NCI-H1417 treated with DMSO at 0.1 percent for 48 hours (cell line): Measurements from ENCODE around the gene E2F3.

Experiments
- DNase-seq: peaks from one replicate; lab custom pipeline; 2025; lab: John Stamatoyannopoulos, UW

Gene E2F3

DNA sequence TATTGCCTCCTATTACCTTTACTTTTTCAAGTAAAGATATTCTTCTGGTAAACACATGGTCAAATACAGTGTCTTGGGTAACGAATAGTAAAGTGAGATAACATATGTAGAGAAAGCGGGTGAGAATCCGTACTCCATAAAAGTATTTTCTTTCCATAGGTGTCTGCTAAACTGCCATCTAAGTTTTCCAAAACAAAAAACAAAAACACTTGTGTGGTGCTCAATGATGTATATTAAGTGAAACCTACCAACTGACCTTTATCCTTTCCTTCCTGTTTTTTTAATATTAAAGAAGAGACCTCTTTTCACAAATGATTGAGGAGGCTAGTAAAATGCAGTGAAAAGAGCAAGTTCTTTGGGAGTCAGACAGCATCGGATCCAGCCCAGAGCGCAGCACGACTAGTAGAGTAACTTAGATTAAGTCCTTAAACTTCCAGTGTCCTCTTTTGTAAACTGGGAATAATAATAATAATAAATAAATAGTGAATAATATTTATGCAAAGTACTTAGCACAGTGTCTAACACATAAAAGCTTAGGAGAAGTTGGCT is 132.1 kb downstream of the E2F3 start:
- no peak for DNase-seq

DNA sequence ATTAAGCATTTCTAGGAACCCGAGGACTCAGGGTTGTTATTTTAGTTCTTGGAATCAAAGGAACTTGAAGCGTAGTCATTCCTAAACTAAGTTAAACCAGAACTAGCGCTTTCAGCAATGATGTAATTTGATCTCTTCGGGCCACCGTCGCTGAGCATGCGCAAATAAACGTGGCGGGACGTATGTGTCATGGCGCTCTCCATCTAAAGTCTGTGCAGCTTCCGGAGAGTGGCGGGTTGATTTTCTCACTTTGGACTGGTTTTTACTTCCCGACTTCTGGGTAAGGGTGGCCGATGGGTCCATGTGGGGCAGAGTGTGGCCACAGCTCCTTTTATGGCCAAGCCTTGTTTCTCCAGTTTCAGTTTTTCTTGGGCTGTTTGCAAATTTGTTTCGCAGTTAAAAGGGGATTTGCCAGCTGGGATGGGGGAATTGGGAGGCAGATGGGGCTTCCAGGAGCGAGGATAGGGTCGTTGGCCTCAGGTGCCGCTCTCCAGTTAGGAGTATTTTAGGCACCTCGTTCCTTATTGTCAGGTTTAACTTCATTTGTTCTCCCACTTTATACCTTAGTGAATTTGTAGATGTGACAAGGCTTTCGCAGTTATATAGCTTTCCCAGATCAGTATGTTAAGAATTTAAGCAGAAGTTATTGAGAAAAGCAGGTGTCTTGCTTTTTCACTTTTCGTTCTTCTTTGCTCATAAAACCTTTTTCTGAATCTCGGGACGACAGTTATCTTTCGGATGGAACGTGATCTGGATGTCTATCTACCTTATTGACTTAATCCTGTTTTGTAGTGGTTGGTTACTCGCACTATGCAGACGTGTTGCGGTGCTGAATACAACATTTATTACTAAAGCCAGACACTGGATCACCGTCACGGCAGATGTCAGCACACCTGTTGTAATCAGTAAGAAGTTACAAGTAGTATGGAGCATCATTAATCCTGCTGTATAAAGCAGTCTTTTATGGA is 132.9 kb downstream of the E2F3 start, which contains the start of gene CDKAL1:
Gene CDKAL1 (plus strand): TSS at position 163 of the 968 bp plus-strand sequence. CDS start 11,894 bp downstream, outside the sequence.
- DNase-seq: peak; percentile 60

DNA sequence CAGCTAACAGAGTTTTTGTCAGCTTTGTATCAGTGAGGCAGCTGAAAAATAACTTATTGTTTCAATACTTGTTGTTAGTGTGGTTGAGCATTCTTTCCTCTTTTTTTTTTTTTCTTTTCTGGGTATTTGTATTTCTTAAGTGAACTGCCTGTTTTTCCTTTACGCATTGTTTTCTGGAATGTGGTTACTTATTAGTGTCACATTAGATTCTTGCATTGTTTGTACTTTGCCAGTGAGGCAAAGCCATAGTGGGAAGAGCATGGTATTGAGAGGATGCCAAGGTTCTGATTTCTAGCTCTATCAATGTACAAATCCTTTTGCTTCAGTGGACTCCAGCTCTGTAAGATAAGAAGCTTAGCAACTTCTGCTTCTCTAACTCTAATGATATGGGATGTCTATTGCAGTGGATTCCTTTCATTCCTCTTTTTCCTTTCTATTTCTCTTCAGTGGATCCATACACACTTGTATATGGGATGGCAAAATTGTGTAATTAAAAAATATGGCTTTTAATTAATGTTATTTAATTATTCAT is 136.5 kb downstream of the E2F3 start:
- no peak for DNase-seq

DNA sequence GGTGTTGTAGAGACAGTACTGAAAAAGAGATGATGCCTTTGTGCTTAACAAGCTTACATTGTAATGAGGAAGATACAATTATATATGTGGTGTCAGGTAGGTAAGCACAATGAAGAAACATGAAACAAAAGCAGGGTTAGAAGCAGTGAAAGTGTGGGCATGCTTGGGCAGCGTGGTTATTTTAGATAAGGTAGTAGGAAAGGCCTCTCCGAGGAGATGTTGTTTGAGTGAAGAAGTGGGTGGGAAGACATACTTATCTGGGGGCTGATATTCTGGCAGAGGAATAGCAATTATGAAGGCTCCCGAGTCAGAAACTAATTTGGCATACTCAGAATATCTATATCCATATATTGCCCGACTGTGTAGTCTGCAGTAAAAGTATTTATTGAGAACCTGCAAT is 137.2 kb downstream of the E2F3 start:
- DNase-seq: no peak

DNA sequence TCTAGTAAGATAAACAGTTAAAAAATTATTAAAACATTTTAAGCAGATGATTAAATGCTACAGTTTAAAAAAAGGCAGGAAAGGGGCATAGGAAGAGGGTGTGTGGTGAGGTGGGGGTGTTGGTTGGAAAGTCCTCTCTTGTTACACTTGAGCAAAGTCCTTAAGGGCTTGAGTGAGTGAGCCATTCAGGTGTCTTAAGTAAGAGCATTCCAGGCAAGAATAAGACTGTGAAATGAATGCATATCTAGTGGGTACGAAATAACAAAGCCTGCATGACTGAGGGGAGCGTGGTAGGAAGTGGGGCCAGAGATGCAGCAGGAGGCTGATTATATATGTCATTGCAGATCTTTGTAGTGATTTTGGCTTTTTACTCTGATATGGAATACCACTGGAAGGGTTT is 137.7 kb downstream of the E2F3 start:
- no peak for DNase-seq

DNA sequence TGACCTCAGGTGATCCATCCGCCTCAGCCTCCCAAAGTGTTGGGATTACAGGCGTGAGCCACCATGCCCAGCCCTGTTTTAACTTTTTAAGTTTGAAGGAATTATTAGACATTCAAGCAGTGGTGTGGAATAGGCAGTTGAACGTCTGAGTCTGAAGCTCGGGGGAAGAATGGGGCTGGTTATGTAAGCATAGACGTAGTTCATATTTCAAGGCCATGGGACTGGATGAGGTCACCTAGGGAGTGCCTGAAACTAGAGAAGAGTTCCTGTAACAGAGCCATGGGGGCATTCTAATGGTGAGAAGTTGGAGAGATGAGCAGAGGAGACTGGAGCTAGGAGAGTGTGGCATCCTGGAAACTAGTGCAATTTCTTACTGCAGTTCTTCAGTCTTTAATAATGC is 139.0 kb downstream of the E2F3 start:
- no peak for DNase-seq

DNA sequence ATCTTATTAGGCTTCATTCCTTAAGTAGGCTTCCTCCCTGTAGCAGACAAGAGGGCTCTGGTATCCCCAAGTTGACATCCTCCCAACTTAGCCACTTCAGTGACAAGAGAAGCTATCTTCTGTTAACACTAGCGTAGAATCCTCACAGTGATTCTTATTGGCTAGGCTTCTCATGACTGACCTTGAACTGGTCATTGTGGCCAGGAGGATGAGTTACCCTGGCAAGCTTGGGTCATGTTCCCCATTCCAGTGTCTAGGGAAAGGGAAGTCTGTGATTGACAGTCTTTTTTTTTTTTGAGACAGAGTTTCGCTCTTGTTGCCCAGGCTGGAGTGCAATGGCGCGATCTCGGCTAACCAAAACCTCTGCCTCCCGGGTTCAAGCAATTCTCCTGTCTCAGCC is 139.7 kb downstream of the E2F3 start:
- DNase-seq: no peak

DNA sequence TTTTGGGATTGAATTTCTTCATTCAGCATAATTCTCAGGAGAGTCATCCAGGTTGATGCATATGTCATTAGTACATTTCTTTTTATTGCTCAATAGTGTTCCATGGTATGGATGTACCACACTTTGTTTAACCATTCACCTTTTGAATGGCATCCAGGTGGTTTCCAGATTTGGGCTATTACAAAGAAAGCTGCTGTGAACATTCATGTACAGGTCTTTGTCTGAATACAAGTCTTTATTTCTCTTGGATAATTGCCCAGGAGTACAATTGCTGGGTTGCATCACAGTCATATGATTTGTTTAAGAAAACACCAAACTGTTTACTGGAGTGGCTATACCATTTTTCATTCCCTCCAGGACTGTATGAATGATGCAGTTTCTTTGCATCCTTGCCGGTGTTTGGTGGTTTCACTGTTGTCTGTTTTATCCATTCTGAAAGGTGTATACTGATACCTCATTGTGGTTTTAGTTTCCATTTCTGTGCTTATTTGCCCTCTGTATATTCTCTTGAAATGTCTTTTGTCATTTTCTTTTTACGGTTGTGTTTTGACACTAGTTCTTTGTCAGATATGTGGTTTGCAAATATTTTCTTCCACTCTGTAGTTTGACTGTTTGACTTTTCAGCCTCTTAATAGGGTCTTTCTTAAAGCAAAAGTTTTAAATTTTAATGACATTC is 141.4 kb downstream of the E2F3 start:
- no peak for DNase-seq
